ENCODE data around the gene ASIC4. TPM values are rescaled to one million over a fixed set of nuclear protein-coding genes. Genes with fewer than 3 reads are reported as not detected.

ASIC4 gene
- total and polyA plus RNA-seq, 2 of the 8 experiments (the other 6 are each of a cell fraction or from before 2014, with no cell fraction given): 0.12 to 0.22 TPM

- TF ChIP-seq, protein P1, sequence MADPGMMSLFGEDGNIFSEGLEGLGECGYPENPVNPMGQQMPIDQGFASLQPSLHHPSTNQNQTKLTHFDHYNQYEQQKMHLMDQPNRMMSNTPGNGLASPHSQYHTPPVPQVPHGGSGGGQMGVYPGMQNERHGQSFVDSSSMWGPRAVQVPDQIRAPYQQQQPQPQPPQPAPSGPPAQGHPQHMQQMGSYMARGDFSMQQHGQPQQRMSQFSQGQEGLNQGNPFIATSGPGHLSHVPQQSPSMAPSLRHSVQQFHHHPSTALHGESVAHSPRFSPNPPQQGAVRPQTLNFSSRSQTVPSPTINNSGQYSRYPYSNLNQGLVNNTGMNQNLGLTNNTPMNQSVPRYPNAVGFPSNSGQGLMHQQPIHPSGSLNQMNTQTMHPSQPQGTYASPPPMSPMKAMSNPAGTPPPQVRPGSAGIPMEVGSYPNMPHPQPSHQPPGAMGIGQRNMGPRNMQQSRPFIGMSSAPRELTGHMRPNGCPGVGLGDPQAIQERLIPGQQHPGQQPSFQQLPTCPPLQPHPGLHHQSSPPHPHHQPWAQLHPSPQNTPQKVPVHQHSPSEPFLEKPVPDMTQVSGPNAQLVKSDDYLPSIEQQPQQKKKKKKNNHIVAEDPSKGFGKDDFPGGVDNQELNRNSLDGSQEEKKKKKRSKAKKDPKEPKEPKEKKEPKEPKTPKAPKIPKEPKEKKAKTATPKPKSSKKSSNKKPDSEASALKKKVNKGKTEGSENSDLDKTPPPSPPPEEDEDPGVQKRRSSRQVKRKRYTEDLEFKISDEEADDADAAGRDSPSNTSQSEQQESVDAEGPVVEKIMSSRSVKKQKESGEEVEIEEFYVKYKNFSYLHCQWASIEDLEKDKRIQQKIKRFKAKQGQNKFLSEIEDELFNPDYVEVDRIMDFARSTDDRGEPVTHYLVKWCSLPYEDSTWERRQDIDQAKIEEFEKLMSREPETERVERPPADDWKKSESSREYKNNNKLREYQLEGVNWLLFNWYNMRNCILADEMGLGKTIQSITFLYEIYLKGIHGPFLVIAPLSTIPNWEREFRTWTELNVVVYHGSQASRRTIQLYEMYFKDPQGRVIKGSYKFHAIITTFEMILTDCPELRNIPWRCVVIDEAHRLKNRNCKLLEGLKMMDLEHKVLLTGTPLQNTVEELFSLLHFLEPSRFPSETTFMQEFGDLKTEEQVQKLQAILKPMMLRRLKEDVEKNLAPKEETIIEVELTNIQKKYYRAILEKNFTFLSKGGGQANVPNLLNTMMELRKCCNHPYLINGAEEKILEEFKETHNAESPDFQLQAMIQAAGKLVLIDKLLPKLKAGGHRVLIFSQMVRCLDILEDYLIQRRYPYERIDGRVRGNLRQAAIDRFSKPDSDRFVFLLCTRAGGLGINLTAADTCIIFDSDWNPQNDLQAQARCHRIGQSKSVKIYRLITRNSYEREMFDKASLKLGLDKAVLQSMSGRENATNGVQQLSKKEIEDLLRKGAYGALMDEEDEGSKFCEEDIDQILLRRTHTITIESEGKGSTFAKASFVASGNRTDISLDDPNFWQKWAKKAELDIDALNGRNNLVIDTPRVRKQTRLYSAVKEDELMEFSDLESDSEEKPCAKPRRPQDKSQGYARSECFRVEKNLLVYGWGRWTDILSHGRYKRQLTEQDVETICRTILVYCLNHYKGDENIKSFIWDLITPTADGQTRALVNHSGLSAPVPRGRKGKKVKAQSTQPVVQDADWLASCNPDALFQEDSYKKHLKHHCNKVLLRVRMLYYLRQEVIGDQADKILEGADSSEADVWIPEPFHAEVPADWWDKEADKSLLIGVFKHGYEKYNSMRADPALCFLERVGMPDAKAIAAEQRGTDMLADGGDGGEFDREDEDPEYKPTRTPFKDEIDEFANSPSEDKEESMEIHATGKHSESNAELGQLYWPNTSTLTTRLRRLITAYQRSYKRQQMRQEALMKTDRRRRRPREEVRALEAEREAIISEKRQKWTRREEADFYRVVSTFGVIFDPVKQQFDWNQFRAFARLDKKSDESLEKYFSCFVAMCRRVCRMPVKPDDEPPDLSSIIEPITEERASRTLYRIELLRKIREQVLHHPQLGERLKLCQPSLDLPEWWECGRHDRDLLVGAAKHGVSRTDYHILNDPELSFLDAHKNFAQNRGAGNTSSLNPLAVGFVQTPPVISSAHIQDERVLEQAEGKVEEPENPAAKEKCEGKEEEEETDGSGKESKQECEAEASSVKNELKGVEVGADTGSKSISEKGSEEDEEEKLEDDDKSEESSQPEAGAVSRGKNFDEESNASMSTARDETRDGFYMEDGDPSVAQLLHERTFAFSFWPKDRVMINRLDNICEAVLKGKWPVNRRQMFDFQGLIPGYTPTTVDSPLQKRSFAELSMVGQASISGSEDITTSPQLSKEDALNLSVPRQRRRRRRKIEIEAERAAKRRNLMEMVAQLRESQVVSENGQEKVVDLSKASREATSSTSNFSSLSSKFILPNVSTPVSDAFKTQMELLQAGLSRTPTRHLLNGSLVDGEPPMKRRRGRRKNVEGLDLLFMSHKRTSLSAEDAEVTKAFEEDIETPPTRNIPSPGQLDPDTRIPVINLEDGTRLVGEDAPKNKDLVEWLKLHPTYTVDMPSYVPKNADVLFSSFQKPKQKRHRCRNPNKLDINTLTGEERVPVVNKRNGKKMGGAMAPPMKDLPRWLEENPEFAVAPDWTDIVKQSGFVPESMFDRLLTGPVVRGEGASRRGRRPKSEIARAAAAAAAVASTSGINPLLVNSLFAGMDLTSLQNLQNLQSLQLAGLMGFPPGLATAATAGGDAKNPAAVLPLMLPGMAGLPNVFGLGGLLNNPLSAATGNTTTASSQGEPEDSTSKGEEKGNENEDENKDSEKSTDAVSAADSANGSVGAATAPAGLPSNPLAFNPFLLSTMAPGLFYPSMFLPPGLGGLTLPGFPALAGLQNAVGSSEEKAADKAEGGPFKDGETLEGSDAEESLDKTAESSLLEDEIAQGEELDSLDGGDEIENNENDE (IDR thresholded peaks at IDR 0.05; ENCODE audit: insufficient replicate concordance, low read length): no peak
- TF ChIP-seq TAF7 (optimal IDR thresholded peaks at IDR 0.05; ENCODE audit: borderline replicate concordance, low read depth, low read length): no peak
Measured at GRCh38 chr2:219496825-219497494, 17.3 kb upstream of the ASIC4 start (continued).
